ENCODE data around the gene IL36B. TPM values are rescaled to one million over a fixed set of nuclear protein-coding genes. Genes with fewer than 3 reads are reported as not detected.

The IL36B gene
- total RNA-seq, 4 donors from 2014 or later, result not detected

- TF ChIP-seq POLR2A (IDR thresholded peaks at IDR 0.05) (no peak), CTCF (IDR thresholded peaks at IDR 0.05) (no peak)
- no peaks in the 10 kb centered on the region for H3K27me3 ChIP-seq
- H3K27ac ChIP-seq, result no peak overlapping the region
- DNase-seq, result no peak
- no peaks in the 10 kb centered on the region for H3K9me3 ChIP-seq
- no peaks in the 10 kb centered on the region for H3K36me3 ChIP-seq
- H3K4me1 ChIP-seq, result no peaks in the 10 kb centered on the region
- no peak overlapping the region for H3K4me3 ChIP-seq
These were observed 19.9 kb downstream of the IL36B start for GRCh38 chr2:113032737-113033136.

GRCh38 chr2:113028112-113028511 lies 24.6 kb downstream of the IL36B start:
- Histone ChIP-seq H3K4me1 (no peaks in the 10 kb centered on the region), H3K36me3 (no peaks in the 10 kb centered on the region), H3K27ac (no peak overlapping the region), H3K27me3 (no peaks in the 10 kb centered on the region), H3K9me3 (no peaks in the 10 kb centered on the region), H3K4me3 (no peak overlapping the region)
- TF ChIP-seq POLR2A (IDR thresholded peaks at IDR 0.05) (no peak), CTCF (IDR thresholded peaks at IDR 0.05) (no peak)
- no peak for DNase-seq

- no peak for DNase-seq
- Histone ChIP-seq H3K27ac (no peak overlapping the region), H3K27me3 (no peaks in the 10 kb centered on the region), H3K36me3 (no peaks in the 10 kb centered on the region), H3K9me3 (no peaks in the 10 kb centered on the region), H3K4me1 (no peaks in the 10 kb centered on the region), H3K4me3 (no peak overlapping the region)
- no peak for TF ChIP-seq CTCF (IDR thresholded peaks at IDR 0.05)
- no peak for TF ChIP-seq POLR2A (IDR thresholded peaks at IDR 0.05)
These were observed 25.0 kb downstream of the IL36B start for GRCh38 chr2:113027691-113028090.

GRCh38 chr2:113025737-113026136 lies 26.9 kb downstream of the IL36B start:
- no peak for DNase-seq
- TF ChIP-seq CTCF (IDR thresholded peaks at IDR 0.05), result no peak
- no peak for TF ChIP-seq POLR2A (IDR thresholded peaks at IDR 0.05)

GRCh38 chr2:113024764-113025163 lies 27.9 kb downstream of the IL36B start:
- no peaks in the 10 kb centered on the region for H3K36me3 ChIP-seq
- H3K27ac ChIP-seq, result no peak overlapping the region
- no peak for DNase-seq
- TF ChIP-seq POLR2A (IDR thresholded peaks at IDR 0.05), result no peak
- TF ChIP-seq CTCF (IDR thresholded peaks at IDR 0.05), result no peak
- no peaks in the 10 kb centered on the region for H3K9me3 ChIP-seq
- no peaks in the 10 kb centered on the region for H3K4me1 ChIP-seq
- H3K4me3 ChIP-seq, result no peak overlapping the region
- no peaks in the 10 kb centered on the region for H3K27me3 ChIP-seq

More at GRCh38 chr2:113025737-113026136, 26.9 kb downstream of the IL36B start:
- H3K9me3 ChIP-seq, result no peaks in the 10 kb centered on the region
- no peaks in the 10 kb centered on the region for H3K36me3 ChIP-seq
- H3K27me3 ChIP-seq, result no peaks in the 10 kb centered on the region
- no peak overlapping the region for H3K27ac ChIP-seq
- no peaks in the 10 kb centered on the region for H3K4me1 ChIP-seq
- H3K4me3 ChIP-seq, result no peak overlapping the region

- TF ChIP-seq CTCF (IDR thresholded peaks at IDR 0.05) (no peak), POLR2A (IDR thresholded peaks at IDR 0.05) (no peak)
- Histone ChIP-seq H3K4me3 (no peak overlapping the region), H3K27ac (no peak overlapping the region), H3K27me3 (no peaks in the 10 kb centered on the region), H3K4me1 (no peaks in the 10 kb centered on the region), H3K36me3 (no peaks in the 10 kb centered on the region), H3K9me3 (no peaks in the 10 kb centered on the region)
- no peak for DNase-seq
These were observed 31.4 kb downstream of the IL36B start for GRCh38 chr2:113021312-113021711.

Measured in Peyer's patch (tissue), 4 donors.